22Rv1 (cell line): ENCODE measurements around the gene TMEM18.

Experiments used
- CTCF ChIP-seq: fragments of 450-650 bp; IDR thresholded peaks from 2 replicates; pipeline ENCODE4 v1.5.1; 2017; ENCODE audit warnings: mild to moderate bottlenecking
- ZFX ChIP-seq: fragments of 450-650 bp; IDR thresholded peaks from 2 replicates; pipeline ENCODE4 v1.6.1; 2017; ENCODE audit warnings: antibody characterized with exemption, borderline replicate concordance

- TF ChIP-seq ZFX (no peak), CTCF (no peak)
Observed at GRCh38 chr2:657766-658165, 19.4 kb downstream of the TMEM18 start.
